ENCODE data around the gene RAD1. TPM values are rescaled to one million over a fixed set of nuclear protein-coding genes. Genes with fewer than 3 reads are reported as not detected.

Gene RAD1
- total and polyA plus RNA-seq, 2 of the 8 experiments (the other 6 are each of a cell fraction or from before 2014, with no cell fraction given): 15.1 to 37.3 TPM

DNA sequence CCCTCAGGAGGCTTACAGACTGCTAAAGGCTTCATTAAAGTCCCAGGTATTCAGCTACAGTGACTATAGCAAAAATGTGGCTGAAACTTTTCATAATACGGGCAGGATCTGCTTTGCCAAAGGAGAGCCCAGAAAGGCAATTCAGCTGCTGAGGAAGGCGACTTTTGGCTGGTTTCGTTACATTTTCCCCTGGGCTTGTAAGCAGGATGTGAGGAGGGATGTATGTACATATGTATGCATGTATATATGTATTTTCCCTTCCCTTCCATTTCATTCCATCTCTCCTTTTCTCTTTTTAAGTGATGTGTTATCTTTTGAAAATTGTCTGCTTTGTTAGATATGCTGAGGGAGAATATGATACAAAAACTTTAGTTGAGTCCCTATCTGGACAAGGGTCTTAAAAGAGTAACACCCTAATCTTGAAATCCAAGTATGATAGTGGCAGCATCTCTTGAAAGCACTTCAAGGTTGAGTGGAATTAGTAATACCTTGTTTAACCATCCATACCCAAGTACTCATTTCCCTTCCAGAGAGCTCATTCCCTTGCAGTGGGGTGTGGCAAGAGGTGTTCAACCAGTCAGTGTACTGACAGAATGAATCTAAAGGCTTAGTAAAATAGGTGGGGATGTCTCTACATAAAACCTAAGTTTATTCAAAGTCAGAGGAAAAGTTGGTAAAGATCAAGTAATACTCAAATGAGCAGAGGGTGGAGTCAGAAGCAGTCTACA, 28.7 kb downstream of the RAD1 start:
- Histone ChIP-seq H3K23me2 (ENCODE audit: low read depth, low read length) (no peaks in the 10 kb centered on the region), H2BK20ac (ENCODE audit: low read length) (no peak overlapping the region), H3K18ac (ENCODE audit: extremely low read depth, low read length) (no peak overlapping the region), H3K56ac (replicated peaks; ENCODE audit: insufficient read length, low read depth, low read length) (no peak overlapping the region), H3K4me1 (replicated peaks in 1 of 4; ENCODE audit: control insufficient read depth in 3 of 4, insufficient read depth in 4 of 4, low read length in 3 of 4) (no peaks in the 10 kb centered on the region), H2BK12ac (ENCODE audit: low read depth, low read length) (no peak overlapping the region), H2BK15ac (ENCODE audit: low read length) (no peak overlapping the region), H3K14ac (ENCODE audit: insufficient read length) (no peak overlapping the region), H4K20me1 (replicated peaks in 1 of 2; ENCODE audit: control insufficient read depth in 1 of 2, insufficient read depth in 2 of 2, low read length in 2 of 2) (no peaks in the 10 kb centered on the region), H3K23ac (ENCODE audit: insufficient read length) (no peak overlapping the region), H4K8ac (ENCODE audit: extremely low read depth, insufficient read depth, low read length) (no peak overlapping the region), H2BK5ac (ENCODE audit: low read depth, low read length) (no peak overlapping the region), H3K4ac (replicated peaks; ENCODE audit: insufficient read length, low read depth, low read length) (no peak overlapping the region), H3K9ac (replicated peaks in 1 of 4; ENCODE audit: extremely low read depth in 1 of 4, low read depth in 3 of 4, low read length in 3 of 4) (no peak overlapping the region), H3K79me1 (ENCODE audit: low read depth, low read length) (no peaks in the 10 kb centered on the region; the same call in 1 of the 2 replicates), H4K5ac (ENCODE audit: insufficient read length, low read depth, low read length) (no peak overlapping the region), H3K27ac (ENCODE audit: low read depth, low read length) (no peak overlapping the region), H2AK5ac (ENCODE audit: low read depth, low read length) (no peak overlapping the region), H3K9me3 (ENCODE audit: insufficient read depth in 2 of 2, low read depth in 1 of 2, low read length in 1 of 2) (no peaks in the 10 kb centered on the region), H4K91ac (replicated peaks; ENCODE audit: insufficient read length, low read length) (no peak overlapping the region), H3K27me3 (replicated peaks in 1 of 4; ENCODE audit: control insufficient read depth in 3 of 4, extremely low read depth in 1 of 4, insufficient read depth in 3 of 4, low read length in 3 of 4) (no peaks in the 10 kb centered on the region), H3K4me2 (ENCODE audit: insufficient read depth in 1 of 2, low read depth in 2 of 2, low read length in 2 of 2) (no peak overlapping the region), H3K4me3 (ENCODE audit: extremely low read depth in 1 of 4, insufficient read depth in 2 of 4, low read depth in 3 of 4, low read length in 4 of 4) (no peak overlapping the region), H3K79me2 (ENCODE audit: control insufficient read depth in 1 of 2, insufficient read depth in 2 of 2, low read length in 2 of 2) (no peaks in the 10 kb centered on the region), H3K36me3 (ENCODE audit: control insufficient read depth in 2 of 4, insufficient read depth in 4 of 4, low read length in 3 of 4) (no peaks in the 10 kb centered on the region), H2AFZ (ENCODE audit: low read length) (no peak overlapping the region), H2BK120ac (replicated peaks; ENCODE audit: low read depth, low read length) (no peak overlapping the region)
- WGBS, 2 experiments (ENCODE audit: extremely low coverage in 1 of 2, insufficient coverage in 1 of 2, insufficient read length in 1 of 2, insufficient replicate concordance in 2 of 2, low coverage in 1 of 2, low lambda C conversion rate in 2 of 2, missing lambda C conversion rate in 1 of 2): 89% methylated on average over 3 of the region's 3 CpGs; no CpG with 5 or more reads in 1 of the 2 experiments
- ChIA-PET POLR2A (ENCODE audit: partially characterized antibody) (interaction anchor here (0.6 to 1.4 kb wide), 2 partner anchors 12 to 397 kb away, joined by 3 read pairs; no protein-coding TSS in a partner anchor), CTCF (ENCODE audit: partially characterized antibody) (interaction anchor here (0.6 to 1.4 kb wide), 7 partner anchors 9 to 402 kb away, joined by 3 to 6 read pairs (median 4); no protein-coding TSS in a partner anchor)
- DNase-seq (ENCODE audit: low read depth in 1 of 2, low spot score in 2 of 2) (no peak), FAIRE-seq (no peak)
- no peak for TF ChIP-seq USF2 (IDR thresholded peaks at IDR 0.05; ENCODE audit: low read length)
- no peak for TF ChIP-seq EP300 (IDR thresholded peaks at IDR 0.05; ENCODE audit: borderline replicate concordance in 1 of 2, low read depth in 2 of 2, low read length in 2 of 2)
- no peak for TF ChIP-seq EZH2 (IDR thresholded peaks at IDR 0.05; ENCODE audit: low read depth, low read length, severe bottlenecking)
- no peak for TF ChIP-seq POLR2AphosphoS5 (IDR thresholded peaks at IDR 0.05; ENCODE audit: low read depth, low read length)
- no peak for TF ChIP-seq GTF2F1 (IDR thresholded peaks at IDR 0.05; ENCODE audit: borderline replicate concordance, low read depth, low read length)
- no peak for TF ChIP-seq RBBP5 (IDR thresholded peaks at IDR 0.05; ENCODE audit: borderline replicate concordance, low read depth, low read length)
- TF ChIP-seq, protein P1, sequence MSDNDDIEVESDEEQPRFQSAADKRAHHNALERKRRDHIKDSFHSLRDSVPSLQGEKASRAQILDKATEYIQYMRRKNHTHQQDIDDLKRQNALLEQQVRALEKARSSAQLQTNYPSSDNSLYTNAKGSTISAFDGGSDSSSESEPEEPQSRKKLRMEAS (IDR thresholded peaks at IDR 0.05): no peak
- TF ChIP-seq SP2 (IDR thresholded peaks at IDR 0.05; ENCODE audit: low read length): no peak
- no peak for TF ChIP-seq NANOG (IDR thresholded peaks at IDR 0.05; ENCODE audit: insufficient read depth, low read depth, low read length, poor library complexity, severe bottlenecking)
- no peak for TF ChIP-seq BACH1 (IDR thresholded peaks at IDR 0.05; ENCODE audit: low read length)
- TF ChIP-seq TAF1 (IDR thresholded peaks at IDR 0.05; ENCODE audit: low read depth, low read length): no peak
- TF ChIP-seq SP4 (IDR thresholded peaks at IDR 0.05; ENCODE audit: low read length): no peak

Measured in H1 (cell line).